Panc1 (cell line): Measurements from ENCODE around the gene VARS1. TPM values are rescaled to one million over a fixed set of nuclear protein-coding genes. Genes with fewer than 3 reads are reported as not detected.
A peak's percentile ranks its signal among the peaks of the same experiment; 100 is the strongest.
"Not testable (repeated sequence)": the region's sequence is repeated elsewhere in the genome, so short reads cannot be mapped to it uniquely, and the experiment has no call there.

ENCODE experiments used
- ATAC-seq: fragments of 200-7000 bp; cut with Tn5 transposase; 2 replicates; pipeline ENCODE4 v1.9.1; 2020; ENCODE audit warnings: mild to moderate bottlenecking, moderate library complexity
- BruUV-seq: library from RNA; stranded (reverse); fragments of 400-500 nt; replicated peaks from 2 replicates; lab custom pipeline; 2021; lab: Mats Ljungman, UMichigan
- CTCF ChIA-PET: fragments of 300-600 bp; sonication (Branson Sonifier 250); formaldehyde crosslinking; loops from one replicate; lab custom pipeline; 2022; ENCODE audit warnings: antibody characterized with exemption; lab: Charles Lee
- POLR2A ChIA-PET: fragments of 300-600 bp; sonication (Branson Sonifier 250); formaldehyde crosslinking; loops from one replicate; lab custom pipeline; 2022; ENCODE audit warnings: antibody characterized with exemption; lab: Charles Lee
- DNase-seq: peaks from one replicate; pipeline ENCODE4 v3.0.0-alpha.2; 2010; ENCODE audit warnings: low read depth, low spot score
- H3K27ac ChIP-seq: 2 replicates; pipeline ENCODE4 v1.5.1; 2011; ENCODE audit warnings: mild to moderate bottlenecking, low read length, inconsistent platforms
- H3K27me3 ChIP-seq: fragments of 200-500 bp; sonication (Bioruptor generic); 2 replicates; pipeline ENCODE4 v1.6.0; 2014; ENCODE audit warnings: low read length, inconsistent platforms; ENCODE audit not compliant: control insufficient read depth, insufficient read depth
- H3K36me3 ChIP-seq: fragments of 200-500 bp; sonication (Bioruptor generic); 2 replicates; pipeline ENCODE4 v1.5.1; 2014; ENCODE audit warnings: inconsistent platforms, mild to moderate bottlenecking, low read length, moderate library complexity; ENCODE audit not compliant: control insufficient read depth, insufficient read depth
- H3K4me1 ChIP-seq: 2 replicates; pipeline ENCODE4 v1.5.1; 2011; ENCODE audit warnings: inconsistent platforms, mild to moderate bottlenecking, low read length, moderate library complexity; ENCODE audit not compliant: control insufficient read depth, insufficient read depth
- H3K4me3 ChIP-seq, 2 experiments: 2 replicates each; pipeline ENCODE4 v1.5.1; 2011 to 2012; ENCODE audit warnings: low read depth in 2 of 2, low read length in 2 of 2, mild to moderate bottlenecking in 2 of 2, inconsistent platforms in 1 of 2, moderate library complexity in 1 of 2
- H3K9me3 ChIP-seq: fragments of 200-500 bp; sonication (Bioruptor generic); 2 replicates; pipeline ENCODE4 v1.5.1; 2014; ENCODE audit warnings: low read depth, mild to moderate bottlenecking, inconsistent platforms, low read length, moderate library complexity; ENCODE audit not compliant: control insufficient read depth, insufficient read depth
- POLR2AphosphoS5 ChIP-seq: IDR thresholded peaks from 2 replicates; pipeline ENCODE4 v1.6.1; 2012; ENCODE audit warnings: mild to moderate bottlenecking, low read depth, low read length, moderate library complexity
- SIN3A ChIP-seq: IDR thresholded peaks from 2 replicates; pipeline ENCODE4 v1.6.1; 2012; ENCODE audit warnings: low read depth, mild to moderate bottlenecking, low read length, moderate library complexity, borderline replicate concordance; ENCODE audit not compliant: insufficient read depth
- in situ Hi-C: cut with HindIII; loops from 2 replicates; pipeline ENCODE4 v1.10.0; 2016; ENCODE audit warnings: low sequenced_read_pairs, low pct_unique_long_range_greater_than_20kb
- intact Hi-C: fragments of 100-400 bp; cut with micrococcal nuclease; formaldehyde crosslinking; loops from one replicate; pipeline ENCODE4 v1.10.0; 2022; ENCODE audit not compliant: unreplicated experiment
- total RNA-seq: library from RNA; stranded (reverse); gene quantifications from one replicate; pipeline ENCODE4 v1.2.1, GENCODE V29; 2021; ENCODE audit not compliant: unreplicated experiment
- TF ChIP-seq, protein P1 (sequence below): fragments of 450-650 bp; IDR thresholded peaks from 2 replicates; pipeline ENCODE4 v1.5.1; 2017; ENCODE audit warnings: mild to moderate bottlenecking

Gene VARS1
- total RNA-seq, 1 experiment from 2014 or later: 229 TPM

DNA sequence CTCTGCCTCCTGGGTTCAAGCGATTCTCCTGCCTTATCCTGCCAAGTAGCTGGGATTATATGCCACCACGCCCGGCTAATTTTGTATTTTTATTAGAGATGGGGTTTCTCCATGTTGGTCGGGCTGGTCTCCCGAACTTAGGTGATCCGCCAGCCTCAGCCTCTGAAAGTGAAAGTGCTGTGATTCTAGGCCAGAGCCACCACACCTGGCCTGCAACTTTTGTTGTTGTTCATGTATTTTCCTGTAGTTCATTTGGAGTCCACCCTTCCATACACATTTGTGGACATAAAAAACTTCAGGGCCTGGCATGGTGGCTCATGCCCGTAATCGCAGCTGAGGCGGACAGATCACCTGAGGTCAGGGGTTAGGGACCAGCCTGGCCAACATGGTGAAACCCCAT is 46.5 kb upstream of the VARS1 start:
- ATAC-seq: peak; percentile 20
- POLR2A ChIA-PET: interaction anchor here (0.6 kb wide), 1 partner anchor 1128 kb away, joined by 5 read pairs; no protein-coding TSS in a partner anchor

DNA sequence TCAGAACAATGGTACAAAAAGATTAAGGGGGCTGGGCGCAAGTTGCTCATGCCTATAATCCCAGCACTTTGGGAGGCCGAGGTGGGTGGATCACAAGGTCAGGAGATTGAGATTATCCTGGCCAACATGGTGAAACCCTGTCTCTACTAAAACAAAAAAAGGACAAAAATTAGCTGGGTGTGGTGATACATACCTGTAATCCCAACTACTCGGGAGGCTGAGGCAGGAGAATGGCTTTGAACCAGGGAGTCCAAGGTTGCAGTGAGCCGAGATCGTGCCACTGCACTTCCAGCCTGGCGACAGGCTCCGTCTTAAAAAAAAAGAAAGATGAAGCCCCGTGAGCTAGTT is 44.2 kb upstream of the VARS1 start:
- in situ Hi-C loops, BruUV-seq, H3K9me3 ChIP-seq, DNase-seq, H3K4me3 ChIP-seq, H3K27ac ChIP-seq, ATAC-seq, H3K27me3 ChIP-seq, CTCF ChIA-PET: not testable (repeated sequence)
- intact Hi-C loops: loop anchor here (10.0 kb wide), 1 partner anchor 105 kb away; the partner anchor contains the start of gene CLIC1
- Histone ChIP-seq H3K4me1 (peaks cover 30% of the 10 kb centered on the region), H3K36me3 (peaks cover 21% of the 10 kb centered on the region)
- POLR2A ChIA-PET: interaction anchor here (0.9 kb wide), 1 partner anchor 135 kb away, joined by 3 read pairs; no protein-coding TSS in a partner anchor

More for the DNA sequence above, 46.5 kb upstream of the VARS1 start:
- H3K9me3 ChIP-seq: no peaks in the 10 kb centered on the region
- DNase-seq: no peak
- in situ Hi-C loops (no loop called here), intact Hi-C loops (no loop called here)
- no peak overlapping the region for H3K4me3 ChIP-seq
- H3K27me3 ChIP-seq: no peaks in the 10 kb centered on the region
- H3K36me3 ChIP-seq: peaks cover 14% of the 10 kb centered on the region
- peaks cover 28% of the 10 kb centered on the region for H3K4me1 ChIP-seq
- CTCF ChIA-PET: no interaction called here
- TF ChIP-seq SIN3A: no peak
- TF ChIP-seq, protein P1, sequence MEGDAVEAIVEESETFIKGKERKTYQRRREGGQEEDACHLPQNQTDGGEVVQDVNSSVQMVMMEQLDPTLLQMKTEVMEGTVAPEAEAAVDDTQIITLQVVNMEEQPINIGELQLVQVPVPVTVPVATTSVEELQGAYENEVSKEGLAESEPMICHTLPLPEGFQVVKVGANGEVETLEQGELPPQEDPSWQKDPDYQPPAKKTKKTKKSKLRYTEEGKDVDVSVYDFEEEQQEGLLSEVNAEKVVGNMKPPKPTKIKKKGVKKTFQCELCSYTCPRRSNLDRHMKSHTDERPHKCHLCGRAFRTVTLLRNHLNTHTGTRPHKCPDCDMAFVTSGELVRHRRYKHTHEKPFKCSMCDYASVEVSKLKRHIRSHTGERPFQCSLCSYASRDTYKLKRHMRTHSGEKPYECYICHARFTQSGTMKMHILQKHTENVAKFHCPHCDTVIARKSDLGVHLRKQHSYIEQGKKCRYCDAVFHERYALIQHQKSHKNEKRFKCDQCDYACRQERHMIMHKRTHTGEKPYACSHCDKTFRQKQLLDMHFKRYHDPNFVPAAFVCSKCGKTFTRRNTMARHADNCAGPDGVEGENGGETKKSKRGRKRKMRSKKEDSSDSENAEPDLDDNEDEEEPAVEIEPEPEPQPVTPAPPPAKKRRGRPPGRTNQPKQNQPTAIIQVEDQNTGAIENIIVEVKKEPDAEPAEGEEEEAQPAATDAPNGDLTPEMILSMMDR: no peak
- H3K27ac ChIP-seq: no peak overlapping the region
- BruUV-seq: no TSS peak

DNA sequence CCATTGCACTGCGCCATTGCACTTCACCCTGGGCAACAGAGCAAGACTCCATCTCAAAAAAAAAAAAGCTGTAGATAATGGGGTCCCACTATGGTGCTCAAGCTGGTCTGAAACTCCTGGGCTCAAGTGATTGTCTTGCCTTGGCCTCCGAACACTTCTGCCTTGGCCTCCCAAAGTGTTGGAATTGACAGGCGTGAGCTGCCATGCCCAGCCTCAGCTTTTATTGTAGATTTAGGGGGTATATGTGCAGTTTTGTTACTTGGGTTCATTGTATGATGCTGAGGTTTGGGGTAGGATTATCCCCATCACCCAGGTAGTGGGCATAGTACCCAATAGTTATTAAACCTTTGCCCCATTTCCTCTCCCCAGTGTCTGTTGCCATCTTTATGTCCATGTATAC is 43.4 kb upstream of the VARS1 start:
- ChIA-PET CTCF (interaction anchor here (0.6 kb wide), 1 partner anchor 25 kb away, joined by 4 read pairs; no protein-coding TSS in a partner anchor), POLR2A (no interaction called here)
- intact Hi-C loops: loop anchor here (10.0 kb wide), 1 partner anchor 104 kb away; the partner anchor contains the start of gene CLIC1
- DNase-seq: no peak
- no peaks in the 10 kb centered on the region for H3K27me3 ChIP-seq
- peaks cover 27% of the 10 kb centered on the region for H3K4me1 ChIP-seq
- H3K4me3 ChIP-seq: peak overlapping the region; percentile 77 to 95; a peak in 3 of 4 replicates
- peak; percentile 15; the same call in 1 of the 2 replicates for TF ChIP-seq POLR2AphosphoS5
- no peak for TF ChIP-seq SIN3A
- H3K36me3 ChIP-seq: peaks cover 21% of the 10 kb centered on the region
- no peak for ATAC-seq
- H3K27ac ChIP-seq: no peak overlapping the region
- H3K9me3 ChIP-seq: no peaks in the 10 kb centered on the region
- BruUV-seq: no TSS peak
- in situ Hi-C loops: no loop called here

- H3K27me3 ChIP-seq, BruUV-seq, ATAC-seq, POLR2A ChIA-PET, H3K27ac ChIP-seq, H3K9me3 ChIP-seq, DNase-seq, in situ Hi-C loops: not testable (repeated sequence)
- intact Hi-C loops: loop anchor here (10.0 kb wide), 1 partner anchor 103 kb away; the partner anchor contains the start of gene CLIC1
- CTCF ChIA-PET: interaction anchor here (0.9 kb wide), 1 partner anchor 31 kb away, joined by 3 read pairs; the partner anchor contains the start of gene LSM2
- Histone ChIP-seq H3K36me3 (peaks cover 21% of the 10 kb centered on the region), H3K4me1 (peaks cover 27% of the 10 kb centered on the region), H3K4me3 (peak overlapping the region; percentile 77 to 95)
These were observed 42.6 kb upstream of the VARS1 start for GRCh38 chr6:31838114-31838553.
